Stimulated activated CD4-positive, alpha-beta T cell treated with anti-CD3 and anti-CD28 coated beads, Interleukin-15, amount 100 ng/mL, for 24 hours (primary cell): ENCODE data around the gene PICK1.

Experiments used
- DNase-seq: peaks from one replicate; pipeline ENCODE4 v3.0.0-alpha.2; 2020

Gene PICK1

GRCh38 chr22:38122616-38123015, 65.4 kb downstream of the PICK1 start:
- no peak for DNase-seq

GRCh38 chr22:38124236-38124974, 67.2 kb downstream of the PICK1 start:
- DNase-seq, result no peak

- no peak for DNase-seq
Observed at GRCh38 chr22:38125038-38125610, 67.9 kb downstream of the PICK1 start.
